Measurements from ENCODE around the gene MTUS2.

Gene MTUS2

DNA sequence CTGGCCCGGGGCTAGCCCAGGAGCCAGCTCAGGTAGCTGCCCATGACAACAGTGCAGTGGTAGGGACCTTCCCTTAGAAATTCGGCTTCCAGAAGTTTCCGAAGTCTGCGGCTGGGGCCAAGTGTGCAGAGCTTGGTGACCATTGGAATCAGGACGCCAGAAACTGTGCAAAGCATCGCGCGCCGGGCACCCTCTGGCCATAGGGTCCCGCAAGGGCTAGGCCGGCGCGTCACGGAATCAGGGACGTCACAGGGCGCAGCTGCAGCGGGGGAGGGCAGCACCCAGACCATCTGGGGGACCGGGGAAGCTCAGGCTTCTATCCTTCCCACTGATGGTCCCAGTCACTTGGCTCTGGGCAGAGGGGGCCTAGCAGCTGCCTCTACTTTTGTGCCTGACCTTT is 219.1 kb downstream of the MTUS2 start:
- no peak for DNase-seq

DNA sequence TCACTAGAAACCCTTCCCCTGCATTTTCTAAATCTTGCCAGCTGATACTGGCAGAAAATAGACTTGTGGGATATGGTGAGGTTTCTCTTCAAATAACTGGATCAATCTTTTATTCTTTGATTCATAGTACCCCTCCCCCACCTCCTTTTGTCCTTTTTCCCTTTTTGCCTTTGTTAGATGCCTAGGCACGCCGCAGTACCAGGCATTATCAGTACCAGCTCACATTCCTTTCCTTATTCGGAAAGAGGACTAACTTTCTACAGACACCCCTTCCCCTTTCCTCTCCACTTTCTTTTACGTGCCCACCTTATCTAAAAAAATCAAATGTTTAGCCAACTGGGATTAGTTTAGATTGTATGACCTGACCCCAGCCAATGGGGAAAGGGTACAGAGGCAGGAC is 226.4 kb downstream of the MTUS2 start:
- no peak for DNase-seq

DNA sequence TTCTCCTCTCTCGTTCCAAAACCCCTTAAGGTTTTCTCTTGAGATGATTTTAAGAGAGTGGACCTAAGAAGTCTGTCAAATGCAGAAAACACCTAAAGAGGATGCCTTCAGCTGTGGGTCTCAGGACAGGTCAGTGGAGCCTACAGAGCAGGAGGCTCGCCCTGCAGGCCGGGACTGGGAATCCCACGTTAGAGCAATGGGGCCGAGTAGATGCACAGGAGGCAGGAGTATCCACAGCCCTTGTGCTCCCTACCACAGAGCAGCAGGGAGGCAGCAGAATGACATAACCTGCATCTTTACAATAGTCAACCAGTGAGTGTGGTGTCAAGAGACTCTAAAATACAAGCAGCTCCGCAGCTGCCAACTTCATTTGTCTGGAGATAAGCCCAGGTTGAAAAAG is 229.4 kb downstream of the MTUS2 start:
- no peak for DNase-seq

DNA sequence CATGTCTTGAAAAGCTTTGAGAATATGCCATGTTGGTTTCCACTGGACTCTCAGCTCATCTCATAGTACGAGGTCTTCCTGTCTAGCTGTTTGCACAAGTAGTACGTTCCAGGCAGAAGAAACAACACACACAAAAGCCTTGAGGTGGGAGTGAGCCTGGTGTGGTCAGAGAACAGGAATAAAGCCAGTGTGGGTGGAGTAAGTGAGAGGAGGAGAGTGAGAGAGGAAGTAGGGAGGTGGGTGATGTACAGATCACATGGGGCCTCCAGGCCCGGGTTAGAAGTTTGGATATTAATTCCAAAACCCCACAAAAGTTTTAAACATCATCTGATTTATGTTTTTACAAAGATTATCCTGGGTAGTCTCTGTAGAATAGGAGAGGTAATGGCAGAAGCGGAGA is 230.6 kb downstream of the MTUS2 start:
- no peak for DNase-seq

DNA sequence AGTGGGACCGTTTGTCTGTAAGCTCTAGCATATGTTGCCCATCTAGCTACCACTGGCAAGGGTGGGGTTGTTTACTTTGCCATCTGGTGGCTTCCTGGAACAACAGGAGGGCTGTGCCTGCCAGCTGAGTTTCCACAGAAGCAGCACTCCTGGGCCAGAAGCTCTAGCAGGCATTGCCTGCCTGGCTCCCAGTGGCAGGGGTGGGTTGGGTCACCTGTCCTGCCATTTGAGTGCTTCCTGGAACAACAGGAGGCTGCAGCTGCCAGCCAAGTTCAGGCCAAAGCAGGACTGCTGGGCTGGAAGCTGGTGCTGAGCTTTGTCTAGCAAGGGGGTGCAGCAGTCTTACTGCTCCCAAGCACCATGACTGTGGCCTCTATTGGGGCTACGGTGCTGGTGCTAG is 239.7 kb downstream of the MTUS2 start:
- DNase-seq: no peak

DNA sequence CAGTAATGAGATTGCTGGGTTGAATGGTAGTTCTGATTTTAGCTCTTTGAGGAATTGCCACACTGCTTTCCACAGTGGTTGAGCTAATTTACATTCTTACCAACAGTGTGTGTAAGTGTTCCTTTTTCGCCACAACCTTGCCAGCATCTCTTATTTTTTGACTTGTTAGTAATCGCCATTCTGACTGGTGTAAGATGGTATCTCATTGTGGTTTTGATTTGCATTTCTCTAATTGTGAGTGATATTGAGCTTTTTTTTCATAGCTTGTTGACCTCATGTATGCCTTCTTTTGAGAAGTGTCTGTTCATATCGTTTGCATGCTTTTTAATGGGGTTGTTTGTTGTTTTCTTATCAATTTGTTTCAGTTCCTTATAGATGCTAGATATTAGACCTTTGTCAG is 245.0 kb downstream of the MTUS2 start:
- no peak for DNase-seq

DNA sequence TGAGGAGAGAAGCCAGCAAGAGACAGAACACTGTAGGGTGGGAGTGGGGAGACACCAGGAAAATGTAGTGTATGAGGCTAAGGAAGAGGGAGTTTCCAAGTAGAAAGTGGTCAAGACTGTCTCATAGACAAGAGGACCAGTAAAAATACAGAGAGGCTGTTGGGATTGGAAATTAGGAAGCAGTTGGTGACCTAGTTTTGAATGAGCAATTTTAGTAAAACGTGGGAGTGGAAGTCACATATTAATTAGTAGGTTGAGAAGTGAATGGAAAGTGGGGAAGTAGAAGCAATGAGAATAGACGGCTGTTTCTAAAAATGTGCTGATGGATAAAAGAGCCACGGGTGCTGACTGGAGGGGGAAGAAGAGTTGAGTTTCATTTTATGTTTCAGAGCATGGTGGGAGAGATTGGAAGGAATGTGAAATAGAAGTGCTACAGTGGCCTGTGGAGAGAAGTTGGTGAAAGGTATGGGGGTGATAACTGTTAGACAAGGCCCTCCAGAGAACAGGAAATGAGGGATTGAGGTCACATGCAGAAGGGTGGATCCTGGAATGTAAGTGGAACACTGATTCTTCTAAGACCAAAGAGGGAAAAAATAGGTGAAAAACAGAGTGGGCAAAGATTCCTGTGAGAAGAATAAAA is 247.3 kb downstream of the MTUS2 start:
- DNase-seq: no peak

DNA sequence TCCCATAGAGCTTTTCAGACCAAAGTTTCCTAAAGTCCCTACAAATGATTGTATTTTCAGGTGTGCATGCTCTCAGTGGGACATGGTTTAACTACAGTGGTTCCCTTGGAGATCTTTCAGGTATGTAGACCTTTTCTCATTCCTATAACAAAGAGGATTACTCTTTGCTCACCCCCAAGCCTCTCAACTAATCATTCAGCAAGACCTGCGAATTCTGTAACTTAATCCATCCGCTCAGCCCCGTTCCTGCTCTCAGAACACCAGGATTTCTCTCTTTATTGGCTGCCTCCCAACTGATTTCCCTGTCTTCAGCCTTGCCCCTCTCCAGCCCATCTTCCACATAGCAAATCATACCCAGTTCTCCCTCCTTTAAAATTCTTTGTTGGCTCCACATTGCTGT is 253.6 kb downstream of the MTUS2 start:
- no peak for DNase-seq

DNA sequence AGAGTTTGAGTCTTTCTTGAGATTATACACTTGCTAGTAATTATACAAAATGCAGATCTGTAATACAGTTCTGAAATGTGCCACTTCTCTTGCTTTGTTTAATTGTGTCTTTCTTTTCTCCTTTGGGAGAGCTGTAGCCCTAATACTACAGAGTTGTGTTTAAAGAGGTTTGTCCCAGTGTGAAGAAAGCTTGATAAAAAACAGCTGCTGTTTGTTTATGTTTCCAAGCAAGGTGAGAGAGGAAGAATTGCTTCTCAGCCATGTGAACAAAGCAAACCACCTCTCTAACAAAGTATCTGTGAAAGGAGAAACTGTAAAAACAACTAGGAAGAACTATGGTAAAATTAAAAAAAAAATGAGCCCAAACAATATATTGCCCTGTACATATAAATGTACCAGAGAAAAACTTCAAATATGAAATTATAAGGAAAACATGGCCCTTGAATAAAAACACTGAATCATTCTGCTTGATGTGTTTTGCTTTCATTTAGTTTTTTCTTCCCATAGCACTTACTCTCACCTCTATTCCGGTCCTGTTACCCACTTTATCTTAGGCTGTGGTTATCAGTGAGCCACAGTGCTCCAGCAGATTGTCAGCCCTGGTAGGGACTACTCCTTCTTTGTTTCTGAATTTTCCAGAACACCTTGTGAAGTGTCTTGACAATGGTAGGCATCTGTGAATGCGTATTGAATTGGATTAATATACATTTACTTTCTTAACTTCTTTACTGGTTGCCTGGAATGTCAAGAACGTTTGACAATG is 257.1 kb downstream of the MTUS2 start:
- no peak for DNase-seq

DNA sequence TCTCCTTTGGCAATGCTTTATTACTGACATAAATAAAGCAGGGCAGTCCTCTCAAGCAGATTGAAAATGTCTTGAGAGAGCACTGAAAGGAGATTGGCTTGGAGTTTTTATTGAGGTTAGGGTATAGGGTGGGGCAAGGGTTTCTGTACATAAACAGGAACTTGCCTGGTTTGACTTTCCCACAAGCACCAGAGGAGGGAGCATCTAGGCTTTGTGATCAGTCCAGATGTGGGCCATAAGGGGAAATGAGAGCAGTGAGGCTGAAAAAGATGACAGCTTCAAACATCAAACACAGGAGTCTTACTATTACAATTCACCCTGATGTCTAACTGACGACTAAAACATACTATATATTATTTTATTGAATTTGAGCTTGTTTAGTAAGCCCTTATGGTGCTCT is 260.9 kb downstream of the MTUS2 start:
- no peak for DNase-seq

DNA sequence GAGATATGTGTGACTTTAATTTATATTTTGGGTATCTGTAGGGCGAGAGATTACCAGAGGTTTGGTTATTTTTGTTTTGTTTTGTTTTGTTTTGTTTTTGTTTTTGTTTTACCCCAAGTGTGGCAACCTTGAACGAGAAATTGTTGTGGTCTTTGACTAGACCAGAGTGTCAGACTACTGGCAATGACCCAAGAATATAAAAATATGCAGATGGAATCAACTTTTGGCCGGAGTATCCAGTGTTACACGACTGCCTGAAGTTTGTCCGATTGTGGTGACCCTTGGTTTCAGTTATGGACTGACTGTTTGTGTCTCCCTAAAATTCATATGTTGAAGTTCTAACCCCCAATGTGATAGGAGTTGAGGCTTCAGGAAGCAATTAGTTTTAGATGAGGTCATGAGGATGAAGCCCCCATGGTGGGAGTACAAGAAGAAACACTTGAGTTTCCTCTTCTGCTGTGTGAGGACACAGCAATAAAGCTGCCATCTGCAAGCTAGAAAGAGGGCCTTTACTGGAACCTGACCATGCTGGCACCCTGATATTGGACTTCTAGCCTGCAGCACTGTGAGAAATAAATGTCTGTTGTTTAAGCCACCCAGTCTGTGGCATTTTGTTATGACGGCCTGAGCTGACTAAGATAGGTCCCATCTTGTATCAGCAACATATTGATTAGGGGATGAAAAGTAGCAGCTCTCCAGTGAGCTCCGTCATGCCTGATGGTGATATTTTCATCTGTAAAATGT is 261.7 kb downstream of the MTUS2 start:
- DNase-seq: no peak

DNA sequence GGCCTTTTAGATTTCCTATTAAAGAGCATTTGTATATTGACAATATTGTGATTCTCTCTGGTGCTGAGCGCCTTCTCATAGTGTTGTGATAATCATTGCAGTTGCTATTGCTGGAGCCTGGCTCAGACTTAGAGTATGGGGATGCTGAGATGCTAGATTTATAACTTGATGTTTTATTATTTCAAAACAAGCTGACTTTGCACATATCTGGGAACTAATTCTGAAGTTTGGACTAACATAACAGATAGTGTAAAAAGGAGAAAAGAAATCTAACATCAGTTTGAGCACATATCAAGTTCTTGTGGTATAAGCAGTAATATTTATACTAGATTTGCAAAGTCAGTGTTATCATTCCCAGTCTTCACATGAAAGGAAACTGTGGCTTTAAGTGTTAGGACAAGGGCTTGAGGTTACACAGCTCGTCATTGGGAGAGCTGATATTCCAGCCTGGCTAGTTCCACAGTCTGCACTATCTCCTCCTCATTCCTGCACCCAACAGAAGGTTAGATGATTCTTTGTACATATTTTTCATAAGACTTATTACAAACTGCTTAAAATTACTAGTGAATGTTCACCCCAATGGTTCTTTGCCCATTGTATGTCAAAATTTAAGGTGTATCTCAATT is 279.8 kb downstream of the MTUS2 start:
- no peak for DNase-seq

DNA sequence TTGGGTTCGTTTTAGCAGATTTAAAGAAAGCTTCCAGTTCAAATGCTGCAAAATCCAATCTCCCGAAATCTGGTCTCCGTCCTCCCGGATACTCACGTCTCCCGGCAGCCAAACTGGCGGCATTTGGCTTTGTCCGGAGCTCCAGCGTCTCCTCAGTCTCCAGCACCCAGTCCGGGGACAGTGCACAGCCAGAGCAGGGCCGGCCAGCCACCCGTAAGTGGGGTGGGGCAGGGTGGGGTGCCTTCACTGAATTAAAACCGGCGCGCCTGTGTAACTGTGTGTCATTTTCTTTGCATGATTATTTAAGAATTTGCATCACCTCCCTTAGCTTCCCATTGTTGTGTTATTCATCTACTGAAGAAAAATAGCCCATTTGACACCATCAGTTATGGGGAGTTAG is 280.6 kb downstream of the MTUS2 start:
- no peak for DNase-seq

DNA sequence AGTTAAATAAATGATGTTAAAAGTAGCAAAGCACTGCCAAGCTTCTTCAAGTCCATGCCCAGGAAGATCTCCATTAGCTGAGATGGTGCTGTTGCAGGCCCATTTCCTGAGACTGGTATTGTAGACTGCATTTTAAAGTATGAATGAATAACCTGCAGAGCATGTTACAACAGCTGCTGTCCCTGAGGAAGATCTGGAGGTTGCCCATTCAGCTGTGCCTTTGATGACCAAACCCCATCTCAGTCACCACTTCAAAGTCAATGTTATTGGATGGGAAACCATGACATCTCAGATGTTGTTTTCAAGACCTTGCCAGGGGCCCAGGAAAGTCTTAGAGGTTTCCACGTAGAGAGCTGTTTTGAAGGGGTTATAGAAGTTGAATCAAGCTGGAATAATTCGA is 281.3 kb downstream of the MTUS2 start:
- DNase-seq: no peak

DNA sequence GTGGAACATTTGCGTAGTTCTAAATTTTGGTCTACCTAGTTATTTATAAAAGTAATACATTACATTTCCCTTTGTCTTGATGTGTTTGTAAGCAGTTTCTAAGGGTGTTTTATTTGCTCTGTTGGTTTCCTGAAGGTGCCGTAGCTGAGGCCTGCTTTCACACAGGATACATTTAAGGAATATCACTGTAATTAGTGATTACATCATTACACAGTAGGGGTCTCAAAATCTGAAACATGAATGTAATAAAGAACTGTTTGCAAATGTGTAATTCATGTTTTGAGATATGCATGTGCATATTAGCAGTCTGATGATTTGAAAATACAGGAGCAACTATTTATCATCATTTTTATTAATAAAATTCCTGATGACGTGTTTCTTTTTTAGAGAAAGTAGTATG is 281.8 kb downstream of the MTUS2 start:
- DNase-seq: no peak

DNA sequence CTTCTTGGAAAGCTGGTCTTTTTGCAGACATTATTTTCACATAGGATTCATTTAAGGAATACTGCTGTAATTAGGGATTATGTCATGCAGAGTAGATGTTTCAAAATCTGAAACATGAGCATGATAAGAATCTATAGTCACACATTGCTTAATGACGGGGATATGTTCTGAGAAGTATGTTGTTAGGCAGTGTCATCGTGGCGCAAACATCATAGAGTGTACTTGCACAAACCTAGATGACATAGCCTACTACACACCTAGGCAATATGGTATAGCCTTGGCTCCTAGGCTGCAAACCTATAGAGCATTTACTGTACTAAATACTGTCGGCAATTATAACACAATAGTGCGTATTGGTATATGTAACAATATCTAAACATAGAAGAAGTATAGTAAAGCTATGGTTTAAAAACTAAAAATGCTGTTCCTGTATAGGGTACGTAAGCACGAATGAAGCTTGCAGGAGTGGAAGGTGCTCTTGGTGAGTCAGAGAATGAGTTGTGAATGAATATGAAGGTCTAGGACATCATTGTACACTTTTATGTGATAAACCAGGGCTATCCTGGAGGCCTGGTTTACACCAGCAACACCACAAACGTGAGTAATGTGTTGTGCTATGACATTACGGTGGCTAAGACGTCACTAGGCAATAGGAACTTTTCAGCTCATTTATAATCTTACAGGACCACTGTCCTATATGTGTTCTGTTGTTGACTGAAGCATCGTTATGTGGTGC is 283.1 kb downstream of the MTUS2 start:
- DNase-seq: no peak

DNA sequence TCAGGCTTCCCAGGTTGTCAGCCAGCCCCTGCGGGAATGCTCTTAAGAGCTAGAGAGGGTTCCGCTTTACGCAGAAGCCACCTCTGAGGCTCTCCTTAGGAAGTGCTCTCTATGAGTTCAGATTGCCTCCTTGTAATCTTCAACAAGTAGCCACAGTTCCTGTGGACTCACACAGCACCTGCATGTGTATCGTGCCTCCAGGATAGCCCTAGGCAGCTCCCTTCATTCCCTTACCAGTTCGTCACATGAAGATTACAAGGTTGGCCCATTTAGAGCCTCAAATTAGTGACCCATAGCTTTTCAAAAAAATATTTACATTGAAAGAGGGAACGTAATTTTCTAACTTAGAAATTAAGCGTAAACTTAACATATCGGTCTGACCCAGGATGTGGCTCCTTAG is 284.3 kb downstream of the MTUS2 start:
- no peak for DNase-seq

DNA sequence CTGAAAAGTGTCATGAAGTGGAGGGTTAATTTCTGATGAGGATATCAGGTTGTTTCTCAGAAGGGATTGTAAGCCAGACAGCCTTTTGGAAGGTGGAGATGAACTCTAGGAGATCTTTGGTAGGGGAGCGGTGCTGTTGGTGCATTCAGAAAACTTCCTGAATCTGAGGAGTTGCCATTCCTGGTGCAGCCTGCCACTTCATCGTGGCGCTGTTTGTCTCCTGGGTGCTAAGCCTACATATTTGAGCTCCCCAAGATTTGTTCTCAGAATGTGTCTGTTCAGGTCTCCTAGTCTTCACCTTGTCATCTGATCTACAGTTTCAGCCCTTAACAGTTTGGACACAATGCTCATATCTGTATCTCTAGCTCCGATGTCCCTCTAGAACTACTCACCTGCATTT is 285.6 kb downstream of the MTUS2 start:
- DNase-seq: no peak

DNA sequence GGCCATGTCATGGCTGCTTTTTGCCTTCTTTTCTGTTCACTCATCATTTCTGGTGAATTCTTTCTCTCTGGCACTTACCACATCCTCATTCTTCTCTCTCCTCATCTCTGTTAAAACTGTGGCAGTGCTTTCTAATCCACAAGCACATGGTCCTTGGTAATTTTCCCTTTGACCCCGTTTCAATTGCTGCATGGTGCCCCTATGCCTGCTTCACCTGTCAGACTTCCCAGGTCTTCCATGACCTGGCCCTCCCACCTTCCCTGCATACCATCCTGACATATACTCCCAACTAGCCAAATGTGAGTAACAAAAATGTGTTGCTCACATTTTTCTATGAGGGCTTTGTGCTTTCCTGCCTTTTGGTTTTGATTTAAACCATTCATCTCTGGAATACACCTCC is 286.5 kb downstream of the MTUS2 start:
- no peak for DNase-seq

DNA sequence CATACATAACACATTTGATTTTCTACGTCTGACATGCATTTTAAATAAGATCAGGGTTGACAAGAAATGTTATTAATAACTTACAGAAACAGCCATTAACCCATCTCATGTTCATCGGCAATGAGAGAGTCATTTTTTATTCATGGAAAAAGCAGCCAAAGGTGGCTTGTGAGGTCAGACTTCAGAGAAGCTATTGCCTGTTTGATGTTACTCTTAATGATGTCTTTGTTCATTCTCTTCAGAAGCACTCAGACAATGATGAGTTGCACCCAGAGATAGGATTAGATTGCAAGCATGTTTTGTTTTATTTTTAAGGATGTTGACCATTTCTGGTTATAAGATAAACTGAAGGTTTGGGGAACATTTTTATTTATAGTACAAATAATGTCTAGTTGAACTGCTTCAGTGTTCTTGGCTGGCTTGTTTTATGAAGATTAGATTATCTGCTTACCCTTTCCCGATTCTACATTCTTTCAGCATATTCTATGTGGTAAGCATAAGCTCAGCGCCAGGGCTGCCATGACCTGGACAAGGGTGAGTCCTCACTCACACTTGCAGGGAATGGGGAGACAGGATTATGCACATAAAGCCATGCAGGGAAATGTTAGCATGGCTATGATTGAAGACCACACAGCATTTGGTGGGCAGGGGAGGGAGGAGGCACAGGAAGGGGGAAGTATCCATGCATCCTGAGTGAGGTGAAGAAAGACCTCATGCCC is 288.1 kb downstream of the MTUS2 start:
- no peak for DNase-seq

DNA sequence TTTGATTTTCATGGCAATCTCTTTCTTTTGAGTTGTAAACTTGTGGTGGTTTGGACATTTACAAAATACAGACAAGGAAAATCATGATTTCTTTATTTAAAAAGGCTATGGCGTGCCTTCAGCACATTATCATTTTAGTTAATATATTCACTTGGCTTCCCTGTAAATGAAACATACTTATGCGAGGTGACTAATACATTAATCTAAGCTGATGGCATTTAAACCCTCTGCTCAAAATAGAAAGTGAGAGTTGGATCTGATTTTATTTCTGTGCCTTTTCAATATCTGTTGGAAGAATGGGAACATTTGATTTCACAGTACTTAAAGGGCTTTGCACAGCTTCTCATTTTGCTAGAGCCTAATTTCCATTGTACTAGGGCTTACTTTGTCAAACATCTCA is 289.8 kb downstream of the MTUS2 start:
- no peak for DNase-seq

DNA sequence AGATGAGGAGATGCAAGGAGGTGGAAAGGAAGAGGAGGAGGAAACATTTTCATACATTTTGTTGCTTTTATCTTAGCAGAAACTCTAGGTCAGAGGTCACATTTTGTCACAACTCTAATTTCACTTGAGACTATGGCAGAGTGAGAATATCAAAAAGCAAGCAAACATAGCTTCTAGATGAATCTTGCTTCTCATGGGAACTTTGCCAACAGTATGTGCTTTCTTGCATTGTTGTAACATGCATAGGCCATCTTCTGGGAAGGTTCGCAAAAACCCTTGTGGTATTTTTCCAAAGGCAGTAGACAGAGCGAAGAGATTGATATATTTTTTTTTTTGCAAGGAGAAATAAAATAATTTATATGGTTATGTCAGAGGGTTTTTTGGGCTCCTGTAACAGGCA is 291.3 kb downstream of the MTUS2 start:
- no peak for DNase-seq

Data from amniotic stem cell (primary cell).